OCI-LY7 (cell line): ENCODE data around the gene TMEM200B. TPM values are rescaled to one million over a fixed set of nuclear protein-coding genes. Genes with fewer than 3 reads are reported as not detected.
"Not testable (repeated sequence)": the region's sequence is repeated elsewhere in the genome, so short reads cannot be mapped to it uniquely, and the experiment has no call there.

ENCODE experiments used
- BruUV-seq: library from RNA; stranded (reverse); fragments of 400-500 nt; replicated peaks from 2 replicates; lab custom pipeline; 2021; lab: Mats Ljungman, UMichigan
- CTCF ChIA-PET: fragments of 300-600 bp; sonication (Branson Sonifier 250); formaldehyde crosslinking; loops from one replicate; lab custom pipeline; 2022; ENCODE audit warnings: antibody characterized with exemption; ENCODE audit not compliant: unreplicated experiment; lab: Charles Lee
- POLR2A ChIA-PET: fragments of 300-600 bp; sonication (Branson Sonifier 250); formaldehyde crosslinking; loops from one replicate; lab custom pipeline; 2022; ENCODE audit warnings: antibody characterized with exemption; lab: Charles Lee
- DNase-seq: peaks from one replicate; pipeline ENCODE4 v3.0.0-alpha.2; 2015; ENCODE audit warnings: low spot score
- H2AFZ ChIP-seq: fragments of 200-600 bp; sonication (generic), shearing (Covaris generic); 2 replicates; pipeline ENCODE4 v1.6.1; 2014; ENCODE audit warnings: mild to moderate bottlenecking, antibody characterized with exemption, low read length, moderate library complexity
- H3K27ac ChIP-seq: fragments of 200-600 bp; sonication (generic); 2 replicates; pipeline ENCODE4 v1.5.1; 2014; ENCODE audit warnings: mixed run types, low read depth, mild to moderate bottlenecking, moderate library complexity, low read length, inconsistent platforms; ENCODE audit not compliant: poor library complexity, severe bottlenecking
- H3K36me3 ChIP-seq: fragments of 200-600 bp; sonication (generic); 2 replicates; pipeline ENCODE4 v1.6.1; 2014; ENCODE audit warnings: mild to moderate bottlenecking, antibody characterized with exemption, low read length, moderate library complexity, mixed read lengths; ENCODE audit not compliant: insufficient read depth
- H3K4me1 ChIP-seq: fragments of 200-600 bp; sonication (generic); 2 replicates; pipeline ENCODE4 v1.5.1; 2014; ENCODE audit warnings: mild to moderate bottlenecking, low read length; ENCODE audit not compliant: insufficient read depth, poor library complexity, severe bottlenecking
- H3K4me2 ChIP-seq: fragments of 200-600 bp; sonication (generic); 2 replicates; pipeline ENCODE4 v1.6.1; 2014; ENCODE audit warnings: mild to moderate bottlenecking, low read length
- H3K4me3 ChIP-seq: fragments of 200-600 bp; sonication (generic); 2 replicates; pipeline ENCODE4 v1.5.1; 2014; ENCODE audit warnings: mild to moderate bottlenecking, low read depth, low read length; ENCODE audit not compliant: poor library complexity, severe bottlenecking
- H3K79me2 ChIP-seq: fragments of 200-600 bp; sonication (generic); 2 replicates; pipeline ENCODE4 v1.6.1; 2016; ENCODE audit warnings: low read depth, mild to moderate bottlenecking, low read length, moderate library complexity, mixed read lengths; ENCODE audit not compliant: insufficient read depth
- H3K9me2 ChIP-seq: fragments of 200-600 bp; sonication (generic); 2 replicates; pipeline ENCODE4 v1.6.1; 2016; ENCODE audit warnings: mild to moderate bottlenecking, low read length, mixed read lengths; ENCODE audit not compliant: insufficient read depth
- H3K9me3 ChIP-seq: fragments of 200-600 bp; sonication (generic); 2 replicates; pipeline ENCODE4 v1.6.1; 2014; ENCODE audit warnings: mild to moderate bottlenecking, mixed run types, low read length, mixed read lengths
- H4K20me1 ChIP-seq: fragments of 200-600 bp; sonication (generic); 2 replicates; pipeline ENCODE4 v1.6.1; 2014; ENCODE audit warnings: mild to moderate bottlenecking, antibody characterized with exemption, low read length, moderate library complexity, mixed read lengths; ENCODE audit not compliant: insufficient read depth
- CTCF ChIP-seq: fragments of 200-600 bp; sonication (generic); conservative IDR thresholded peaks from 2 replicates; pipeline ENCODE4 v1.5.1; 2014; ENCODE audit warnings: mild to moderate bottlenecking, antibody characterized with exemption, low read length, moderate library complexity, mixed read lengths
- EZH2phosphoT487 ChIP-seq: fragments of 200-600 bp; sonication (generic); IDR thresholded peaks from 2 replicates; pipeline ENCODE4 v1.6.1; 2018; ENCODE audit warnings: low read depth, borderline replicate concordance, mild to moderate bottlenecking, mixed run types, antibody characterized with exemption, low read length, moderate library complexity, mixed read lengths
- intact Hi-C: fragments of 100-400 bp; cut with micrococcal nuclease; formaldehyde crosslinking; loops from one replicate; pipeline ENCODE4 v1.10.0; 2022; ENCODE audit not compliant: unreplicated experiment
- total RNA-seq, 2 experiments: library from RNA; depleted of rRNA in 1 of 2; stranded (reverse); fragments of >200 nt in 1 of 2; shearing (Covaris generic) in 1 of 2; gene quantifications; 2 replicates each; pipeline ENCODE4 v1.2.3, GENCODE V29; 2014 to 2022

Gene TMEM200B
- total RNA-seq, 2 experiments from 2014 or later: not detected

- Histone ChIP-seq H3K4me2 (no peak overlapping the region), H3K4me1 (no peaks in the 10 kb centered on the region), H3K9me2 (no peaks in the 10 kb centered on the region), H2AFZ (no peak overlapping the region), H3K4me3 (no peak overlapping the region), H3K79me2 (no peaks in the 10 kb centered on the region), H3K36me3 (peaks cover 15% of the 10 kb centered on the region), H3K27ac (no peak overlapping the region), H3K9me3 (no peaks in the 10 kb centered on the region), H4K20me1 (no peaks in the 10 kb centered on the region)
- no peak for DNase-seq
- intact Hi-C loops: no loop called here
- no TSS peak for BruUV-seq
- TF ChIP-seq CTCF (no peak), EZH2phosphoT487 (no peak)
- ChIA-PET POLR2A (interaction anchor here (0.7 to 1.1 kb wide), 2 partner anchors 50 to 99 kb away, joined by 3 to 4 read pairs; no protein-coding TSS in a partner anchor), CTCF (no interaction called here)
Observed at GRCh38 chr1:29083317-29084195, 40.1 kb downstream of the TMEM200B start.

GRCh38 chr1:29082519-29082918 is 41.2 kb downstream of the TMEM200B start:
- Histone ChIP-seq H3K4me2 (no peak overlapping the region), H3K4me1 (no peaks in the 10 kb centered on the region), H3K79me2 (no peaks in the 10 kb centered on the region), H3K9me3 (no peaks in the 10 kb centered on the region), H4K20me1 (no peaks in the 10 kb centered on the region), H3K27ac (no peak overlapping the region), H3K9me2 (no peaks in the 10 kb centered on the region), H3K36me3 (peaks cover 14% of the 10 kb centered on the region), H2AFZ (no peak overlapping the region), H3K4me3 (no peak overlapping the region)
- no peak for TF ChIP-seq EZH2phosphoT487
- no peak for TF ChIP-seq CTCF
- POLR2A ChIA-PET: interaction anchor here (0.8 to 1.3 kb wide), 3 partner anchors 18 to 30 kb away, joined by 3 read pairs; no protein-coding TSS in a partner anchor
- CTCF ChIA-PET: no interaction called here
- no peak for DNase-seq
- BruUV-seq: no TSS peak
- intact Hi-C loops: no loop called here

GRCh38 chr1:29081201-29081600 is 42.5 kb downstream of the TMEM200B start:
- TF ChIP-seq EZH2phosphoT487 (no peak), CTCF (no peak)
- Histone ChIP-seq H3K4me2 (no peak overlapping the region), H3K9me2 (no peaks in the 10 kb centered on the region), H2AFZ (no peak overlapping the region), H4K20me1 (no peaks in the 10 kb centered on the region), H3K4me1 (no peaks in the 10 kb centered on the region), H3K79me2 (no peaks in the 10 kb centered on the region), H3K27ac (no peak overlapping the region), H3K9me3 (no peaks in the 10 kb centered on the region), H3K36me3 (peaks cover 21% of the 10 kb centered on the region; the same call in 1 of the 2 replicates), H3K4me3 (no peak overlapping the region)
- POLR2A ChIA-PET: interaction anchor here (1.3 kb wide), 1 partner anchor 9 kb away, joined by 4 read pairs; no protein-coding TSS in a partner anchor
- CTCF ChIA-PET: no interaction called here
- DNase-seq: no peak
- BruUV-seq: no TSS peak
- intact Hi-C loops: no loop called here

GRCh38 chr1:29079916-29080629 is 43.6 kb downstream of the TMEM200B start:
- H2AFZ ChIP-seq, DNase-seq, H3K27ac ChIP-seq, H3K79me2 ChIP-seq, H3K4me2 ChIP-seq, BruUV-seq, H4K20me1 ChIP-seq, CTCF ChIA-PET, H3K4me1 ChIP-seq, POLR2A ChIA-PET, H3K9me3 ChIP-seq, H3K4me3 ChIP-seq, H3K9me2 ChIP-seq: not testable (repeated sequence)
- H3K36me3 ChIP-seq: peaks cover 21% of the 10 kb centered on the region; the same call in 1 of the 2 replicates
- intact Hi-C loops: loop anchor here (10.0 kb wide), 1 partner anchor 125 kb away; no protein-coding TSS in a partner anchor
